Measurements from ENCODE around the gene RNPS1.

RNPS1 gene

DNA sequence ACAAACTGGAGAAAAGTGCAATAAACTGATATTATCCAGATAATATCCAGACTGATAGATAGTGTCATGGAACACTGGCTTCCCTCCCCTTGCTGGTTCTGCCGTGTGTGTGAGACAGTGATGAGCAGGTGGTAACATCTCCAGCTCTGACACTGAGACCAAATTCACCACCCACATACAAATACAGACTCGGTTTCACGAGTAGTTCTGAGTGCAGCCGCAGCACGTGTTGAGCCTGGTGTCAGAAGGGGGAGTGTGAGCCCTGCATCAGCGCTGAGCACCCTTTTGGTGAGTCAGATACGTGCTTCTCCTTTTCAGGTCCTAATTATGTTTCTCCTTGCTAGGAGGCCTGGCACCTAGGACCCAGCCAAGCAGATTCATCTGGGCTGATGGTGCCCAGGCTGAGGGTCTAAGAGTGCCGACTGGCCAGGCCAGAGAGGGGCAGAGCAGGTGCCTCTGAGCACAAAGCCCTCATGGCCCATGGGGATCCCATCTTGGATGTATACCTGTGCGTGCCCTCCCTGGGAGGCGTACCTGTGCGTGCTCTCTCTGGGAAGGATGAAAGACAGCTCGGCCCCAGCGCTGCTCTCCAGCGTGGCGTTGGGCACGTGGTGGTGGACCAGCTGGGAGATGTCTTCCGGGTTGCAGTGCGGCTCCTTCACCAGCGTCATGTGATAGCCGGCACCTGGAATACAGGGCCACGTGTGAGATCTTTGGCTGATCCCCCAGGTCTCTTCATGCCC is 27.3 kb upstream of the RNPS1 start:
- Histone ChIP-seq H3K4me1 (peaks cover 3% of the 10 kb centered on the region), H3K9ac (no peak overlapping the region), H3K79me2 (no peaks in the 10 kb centered on the region), H2AFZ (no peak overlapping the region), H3K4me2 (ENCODE audit: low read length) (no peak overlapping the region), H3K27me3 (ENCODE audit: control insufficient read depth, insufficient read depth, low read length) (no peaks in the 10 kb centered on the region), H3K9me3 (ENCODE audit: control insufficient read depth, low read length) (no peaks in the 10 kb centered on the region), H3K27ac (no peak overlapping the region), H3K36me3 (ENCODE audit: control insufficient read depth, insufficient read depth, low read length) (no peaks in the 10 kb centered on the region), H3K4me3 (ENCODE audit: low read depth, low read length) (no peak overlapping the region)
- TF ChIP-seq, protein P1, sequence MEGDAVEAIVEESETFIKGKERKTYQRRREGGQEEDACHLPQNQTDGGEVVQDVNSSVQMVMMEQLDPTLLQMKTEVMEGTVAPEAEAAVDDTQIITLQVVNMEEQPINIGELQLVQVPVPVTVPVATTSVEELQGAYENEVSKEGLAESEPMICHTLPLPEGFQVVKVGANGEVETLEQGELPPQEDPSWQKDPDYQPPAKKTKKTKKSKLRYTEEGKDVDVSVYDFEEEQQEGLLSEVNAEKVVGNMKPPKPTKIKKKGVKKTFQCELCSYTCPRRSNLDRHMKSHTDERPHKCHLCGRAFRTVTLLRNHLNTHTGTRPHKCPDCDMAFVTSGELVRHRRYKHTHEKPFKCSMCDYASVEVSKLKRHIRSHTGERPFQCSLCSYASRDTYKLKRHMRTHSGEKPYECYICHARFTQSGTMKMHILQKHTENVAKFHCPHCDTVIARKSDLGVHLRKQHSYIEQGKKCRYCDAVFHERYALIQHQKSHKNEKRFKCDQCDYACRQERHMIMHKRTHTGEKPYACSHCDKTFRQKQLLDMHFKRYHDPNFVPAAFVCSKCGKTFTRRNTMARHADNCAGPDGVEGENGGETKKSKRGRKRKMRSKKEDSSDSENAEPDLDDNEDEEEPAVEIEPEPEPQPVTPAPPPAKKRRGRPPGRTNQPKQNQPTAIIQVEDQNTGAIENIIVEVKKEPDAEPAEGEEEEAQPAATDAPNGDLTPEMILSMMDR (IDR thresholded peaks at IDR 0.05) = no peak

DNA sequence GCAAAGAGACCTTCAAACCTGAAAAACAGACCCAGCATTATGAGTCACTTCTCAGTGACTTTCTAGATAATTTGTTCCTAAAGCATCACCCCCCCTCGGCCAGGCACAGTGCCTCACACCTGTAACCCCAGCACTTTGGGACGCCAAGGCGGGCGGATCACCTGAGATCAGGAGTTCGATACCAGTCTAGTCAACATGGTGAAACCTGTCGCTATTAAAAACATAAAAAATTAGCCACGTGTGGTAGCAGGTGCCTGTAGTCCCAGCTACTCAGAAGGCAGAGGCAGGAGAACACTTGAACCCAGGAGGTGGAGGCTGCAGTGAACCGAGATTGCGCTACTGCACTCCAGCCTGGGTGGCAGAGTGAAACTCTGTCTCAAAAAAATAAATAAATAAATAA is 24.3 kb upstream of the RNPS1 start:
- Histone ChIP-seq H3K4me1 (peaks cover 3% of the 10 kb centered on the region), H3K4me3 (ENCODE audit: low read depth, low read length) (no peak overlapping the region), H3K79me2 (no peaks in the 10 kb centered on the region)

DNA sequence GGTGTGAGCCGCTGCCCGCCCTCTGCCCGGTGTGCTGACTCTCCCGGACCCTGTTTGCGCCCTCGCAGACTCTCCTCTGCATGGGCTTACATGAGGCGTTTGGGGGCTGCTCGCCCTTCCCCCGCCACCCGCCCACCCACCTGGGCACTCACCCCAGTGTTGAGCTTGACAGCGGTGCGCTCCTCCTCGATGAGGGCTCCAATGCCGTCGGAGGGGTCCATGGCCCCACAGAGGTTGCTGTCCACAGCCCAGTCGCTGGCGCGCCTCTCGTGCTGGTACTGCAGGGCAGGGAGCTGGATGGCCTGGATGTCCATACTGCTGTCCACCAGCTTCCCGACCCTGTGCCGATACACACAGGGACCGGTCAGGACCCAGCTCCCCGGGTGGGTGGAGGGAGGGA is 21.4 kb upstream of the RNPS1 start:
- no peaks in the 10 kb centered on the region for H3K4me1 ChIP-seq
- TF ChIP-seq, protein P1 (IDR thresholded peaks at IDR 0.05) = no peak
- no peak overlapping the region for H3K9ac ChIP-seq
- H3K4me2 ChIP-seq (ENCODE audit: low read length) = no peak overlapping the region
- H3K9me3 ChIP-seq (ENCODE audit: control insufficient read depth, low read length) = no peaks in the 10 kb centered on the region
- no peaks in the 10 kb centered on the region for H3K79me2 ChIP-seq
- no peak overlapping the region for H3K27ac ChIP-seq
- H3K4me3 ChIP-seq (ENCODE audit: low read depth, low read length) = no peak overlapping the region
- no peak overlapping the region for H2AFZ ChIP-seq
- H3K36me3 ChIP-seq (ENCODE audit: control insufficient read depth, insufficient read depth, low read length) = no peaks in the 10 kb centered on the region
- no peaks in the 10 kb centered on the region for H3K27me3 ChIP-seq (ENCODE audit: control insufficient read depth, insufficient read depth, low read length)

More for the DNA sequence above, 24.3 kb upstream of the RNPS1 start:
- TF ChIP-seq, protein P1 (IDR thresholded peaks at IDR 0.05) = no peak
- no peaks in the 10 kb centered on the region for H3K9me3 ChIP-seq (ENCODE audit: control insufficient read depth, low read length)
- no peak overlapping the region for H3K9ac ChIP-seq
- H3K4me2 ChIP-seq (ENCODE audit: low read length) = no peak overlapping the region
- no peak overlapping the region for H2AFZ ChIP-seq
- H3K27me3 ChIP-seq (ENCODE audit: control insufficient read depth, insufficient read depth, low read length) = no peaks in the 10 kb centered on the region
- H3K36me3 ChIP-seq (ENCODE audit: control insufficient read depth, insufficient read depth, low read length) = no peaks in the 10 kb centered on the region
- no peak overlapping the region for H3K27ac ChIP-seq

DNA sequence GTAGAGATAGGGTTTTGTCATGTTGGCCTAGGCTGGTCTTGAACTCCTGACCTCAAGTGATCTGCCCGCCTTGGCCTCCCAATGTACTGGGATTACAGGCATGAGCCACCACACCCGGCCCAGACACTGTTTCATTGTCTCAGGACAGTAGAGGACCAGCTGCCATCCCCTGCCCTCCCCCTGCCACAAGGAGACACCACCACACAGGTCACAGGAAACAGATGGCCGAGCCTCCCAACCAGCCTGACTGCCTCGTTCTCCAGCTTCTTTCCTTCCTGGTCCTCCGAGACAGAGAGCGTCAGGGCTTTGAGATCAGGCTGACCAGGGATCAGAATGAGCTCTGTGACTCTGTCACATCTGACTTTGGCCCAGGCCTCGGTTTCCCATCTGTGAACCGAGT is 20.8 kb upstream of the RNPS1 start:
- Histone ChIP-seq H3K4me1 (no peaks in the 10 kb centered on the region), H3K27ac (no peak overlapping the region), H3K79me2 (no peaks in the 10 kb centered on the region), H3K9ac (no peak overlapping the region), H2AFZ (no peak overlapping the region), H3K9me3 (ENCODE audit: control insufficient read depth, low read length) (no peaks in the 10 kb centered on the region), H3K27me3 (ENCODE audit: control insufficient read depth, insufficient read depth, low read length) (no peaks in the 10 kb centered on the region), H3K4me3 (ENCODE audit: low read depth, low read length) (no peak overlapping the region), H3K36me3 (ENCODE audit: control insufficient read depth, insufficient read depth, low read length) (no peaks in the 10 kb centered on the region), H3K4me2 (ENCODE audit: low read length) (no peak overlapping the region)
- TF ChIP-seq, protein P1 (IDR thresholded peaks at IDR 0.05) = no peak
